ENCODE results near the gene ATP6V0A1. TPM values are rescaled to one million over a fixed set of nuclear protein-coding genes. Genes with fewer than 3 reads are reported as not detected.

The ATP6V0A1 gene
- total RNA-seq, 1 donor from 2014 or later: 103 TPM

GRCh38 chr17:42519546-42520491, 61.1 kb downstream of the ATP6V0A1 start:
- H3K27me3 Mint-ChIP-seq (ENCODE audit: unreplicated experiment): peaks cover 14% of the 10 kb centered on the region
- peaks cover 66% of the 10 kb centered on the region for H3K4me1 Mint-ChIP-seq (ENCODE audit: unreplicated experiment)
- peak; percentile 59 for DNase-seq (ENCODE audit: low spot score)
- H3K36me3 Mint-ChIP-seq (ENCODE audit: low read depth, unreplicated experiment): peaks cover 31% of the 10 kb centered on the region
- peak overlapping the region; percentile 73 for H3K4me3 Mint-ChIP-seq (ENCODE audit: unreplicated experiment)
- peak overlapping the region; percentile 99 for H3K27ac Mint-ChIP-seq (ENCODE audit: unreplicated experiment)
- H3K9me3 Mint-ChIP-seq (ENCODE audit: unreplicated experiment): no peaks in the 10 kb centered on the region
- TF ChIP-seq, protein P1, sequence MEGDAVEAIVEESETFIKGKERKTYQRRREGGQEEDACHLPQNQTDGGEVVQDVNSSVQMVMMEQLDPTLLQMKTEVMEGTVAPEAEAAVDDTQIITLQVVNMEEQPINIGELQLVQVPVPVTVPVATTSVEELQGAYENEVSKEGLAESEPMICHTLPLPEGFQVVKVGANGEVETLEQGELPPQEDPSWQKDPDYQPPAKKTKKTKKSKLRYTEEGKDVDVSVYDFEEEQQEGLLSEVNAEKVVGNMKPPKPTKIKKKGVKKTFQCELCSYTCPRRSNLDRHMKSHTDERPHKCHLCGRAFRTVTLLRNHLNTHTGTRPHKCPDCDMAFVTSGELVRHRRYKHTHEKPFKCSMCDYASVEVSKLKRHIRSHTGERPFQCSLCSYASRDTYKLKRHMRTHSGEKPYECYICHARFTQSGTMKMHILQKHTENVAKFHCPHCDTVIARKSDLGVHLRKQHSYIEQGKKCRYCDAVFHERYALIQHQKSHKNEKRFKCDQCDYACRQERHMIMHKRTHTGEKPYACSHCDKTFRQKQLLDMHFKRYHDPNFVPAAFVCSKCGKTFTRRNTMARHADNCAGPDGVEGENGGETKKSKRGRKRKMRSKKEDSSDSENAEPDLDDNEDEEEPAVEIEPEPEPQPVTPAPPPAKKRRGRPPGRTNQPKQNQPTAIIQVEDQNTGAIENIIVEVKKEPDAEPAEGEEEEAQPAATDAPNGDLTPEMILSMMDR (IDR thresholded peaks at IDR 0.05; ENCODE audit: unreplicated experiment): no peak

DNA sequence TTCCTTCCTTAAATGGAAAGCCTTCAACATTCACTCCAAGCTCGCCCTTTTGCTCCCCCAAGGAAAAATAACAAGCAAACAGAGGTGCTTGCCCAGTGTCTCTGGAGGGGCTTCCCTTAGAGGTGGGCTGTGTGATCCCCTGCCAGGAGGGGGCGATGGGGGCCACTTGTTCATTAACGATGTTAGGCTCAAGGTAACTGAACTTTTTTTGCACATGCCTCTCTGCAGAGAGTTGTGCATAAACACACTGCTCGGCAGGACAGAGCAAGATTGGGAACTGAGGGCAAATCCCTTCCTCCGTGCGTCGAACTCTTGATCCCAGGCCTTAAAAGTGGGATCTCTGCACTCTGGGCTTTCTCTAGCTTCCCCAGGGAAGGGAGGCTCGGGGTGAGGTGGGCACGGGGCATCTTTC, 61.9 kb downstream of the ATP6V0A1 start:
- Mint-ChIP-seq H3K27ac (ENCODE audit: unreplicated experiment) (peak overlapping the region; percentile 99), H3K4me3 (ENCODE audit: unreplicated experiment) (peak overlapping the region; percentile 73), H3K4me1 (ENCODE audit: unreplicated experiment) (peaks cover 68% of the 10 kb centered on the region), H3K27me3 (ENCODE audit: unreplicated experiment) (peaks cover 14% of the 10 kb centered on the region), H3K9me3 (ENCODE audit: unreplicated experiment) (no peaks in the 10 kb centered on the region), H3K36me3 (ENCODE audit: low read depth, unreplicated experiment) (peaks cover 29% of the 10 kb centered on the region)
- TF ChIP-seq, protein P1 (IDR thresholded peaks at IDR 0.05; ENCODE audit: unreplicated experiment): peak; percentile 40
- peak; percentile 57 for DNase-seq (ENCODE audit: low spot score)

DNA sequence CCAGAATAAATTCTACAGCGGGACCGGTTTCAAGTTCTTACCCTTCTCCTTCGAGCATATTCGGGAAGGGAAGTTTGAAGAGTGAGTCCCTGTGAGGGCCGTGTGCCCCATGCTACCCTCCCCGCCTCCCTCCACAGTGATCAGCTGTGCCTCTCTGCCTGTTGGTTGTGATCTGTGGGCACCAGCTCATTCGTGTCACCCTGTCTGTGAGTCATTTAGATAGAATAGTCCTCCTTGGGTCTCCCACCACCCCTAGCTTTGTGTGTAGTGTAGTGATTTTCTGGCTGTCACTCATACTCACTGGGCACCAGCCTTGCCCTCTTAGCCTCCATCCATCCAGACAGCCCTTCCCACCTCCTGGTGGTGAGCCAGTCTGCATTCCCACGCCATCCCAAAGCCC, 62.4 kb downstream of the ATP6V0A1 start:
- no peak for DNase-seq (ENCODE audit: low spot score)
- Mint-ChIP-seq H3K36me3 (ENCODE audit: low read depth, unreplicated experiment) (peaks cover 25% of the 10 kb centered on the region), H3K4me1 (ENCODE audit: unreplicated experiment) (peaks cover 67% of the 10 kb centered on the region), H3K27ac (ENCODE audit: unreplicated experiment) (peak overlapping the region; percentile 99), H3K9me3 (ENCODE audit: unreplicated experiment) (no peaks in the 10 kb centered on the region), H3K4me3 (ENCODE audit: unreplicated experiment) (peak overlapping the region; percentile 37), H3K27me3 (ENCODE audit: unreplicated experiment) (peaks cover 14% of the 10 kb centered on the region)
- TF ChIP-seq, protein P1 (IDR thresholded peaks at IDR 0.05; ENCODE audit: unreplicated experiment): no peak

- peaks cover 25% of the 10 kb centered on the region for H3K36me3 Mint-ChIP-seq (ENCODE audit: low read depth, unreplicated experiment)
- H3K27ac Mint-ChIP-seq (ENCODE audit: unreplicated experiment): peak overlapping the region; percentile 99
- H3K9me3 Mint-ChIP-seq (ENCODE audit: unreplicated experiment): no peaks in the 10 kb centered on the region
- DNase-seq (ENCODE audit: low spot score): no peak
- H3K4me1 Mint-ChIP-seq (ENCODE audit: unreplicated experiment): peaks cover 64% of the 10 kb centered on the region
- peaks cover 14% of the 10 kb centered on the region for H3K27me3 Mint-ChIP-seq (ENCODE audit: unreplicated experiment)
- H3K4me3 Mint-ChIP-seq (ENCODE audit: unreplicated experiment): peak overlapping the region; percentile 65
- TF ChIP-seq, protein P1 (IDR thresholded peaks at IDR 0.05; ENCODE audit: unreplicated experiment): no peak
Observed at GRCh38 chr17:42521666-42522262, 63.1 kb downstream of the ATP6V0A1 start.
